ENCODE measurements around the gene ATN1.

Gene ATN1

GRCh38 chr12:6953442-6954315 is 25.9 kb downstream of the ATN1 start:
- Histone ChIP-seq H3K4me1 (ENCODE audit: control insufficient read depth, insufficient read depth, low read length, unreplicated experiment) (no peaks in the 10 kb centered on the region), H3K27ac (ENCODE audit: low read depth, low read length) (no peak overlapping the region), H3K79me2 (ENCODE audit: control insufficient read depth, insufficient read depth, low read length, unreplicated experiment) (no peaks in the 10 kb centered on the region), H3K36me3 (ENCODE audit: insufficient read depth, low read length) (no peaks in the 10 kb centered on the region), H2AFZ (ENCODE audit: low read length, unreplicated experiment) (no peak overlapping the region), H3K4me3 (ENCODE audit: low read depth, low read length) (no peak overlapping the region), H3K27me3 (ENCODE audit: insufficient read depth, low read length) (no peaks in the 10 kb centered on the region)

- Histone ChIP-seq H3K36me3 (ENCODE audit: insufficient read depth, low read length) (no peaks in the 10 kb centered on the region), H3K27me3 (ENCODE audit: insufficient read depth, low read length) (no peaks in the 10 kb centered on the region), H3K4me3 (ENCODE audit: low read depth, low read length) (no peak overlapping the region), H2AFZ (ENCODE audit: low read length, unreplicated experiment) (no peak overlapping the region), H3K27ac (ENCODE audit: low read depth, low read length) (no peak overlapping the region), H3K4me1 (ENCODE audit: control insufficient read depth, insufficient read depth, low read length, unreplicated experiment) (no peaks in the 10 kb centered on the region), H3K79me2 (ENCODE audit: control insufficient read depth, insufficient read depth, low read length, unreplicated experiment) (no peaks in the 10 kb centered on the region)
These were observed 26.8 kb downstream of the ATN1 start for GRCh38 chr12:6954316-6955107.

- Histone ChIP-seq H2AFZ (ENCODE audit: low read length, unreplicated experiment) (no peak overlapping the region), H3K27ac (ENCODE audit: low read depth, low read length) (no peak overlapping the region), H3K4me3 (ENCODE audit: low read depth, low read length) (no peak overlapping the region), H3K79me2 (ENCODE audit: control insufficient read depth, insufficient read depth, low read length, unreplicated experiment) (no peaks in the 10 kb centered on the region), H3K27me3 (ENCODE audit: insufficient read depth, low read length) (no peaks in the 10 kb centered on the region), H3K36me3 (ENCODE audit: insufficient read depth, low read length) (no peaks in the 10 kb centered on the region), H3K4me1 (ENCODE audit: control insufficient read depth, insufficient read depth, low read length, unreplicated experiment) (no peaks in the 10 kb centered on the region)
These were observed 27.6 kb downstream of the ATN1 start for GRCh38 chr12:6955108-6956020.

- peaks cover 4% of the 10 kb centered on the region for H3K4me1 ChIP-seq (ENCODE audit: control insufficient read depth, insufficient read depth, low read length, unreplicated experiment)
- no peak overlapping the region for H3K27ac ChIP-seq (ENCODE audit: low read depth, low read length)
- no peaks in the 10 kb centered on the region for H3K79me2 ChIP-seq (ENCODE audit: control insufficient read depth, insufficient read depth, low read length, unreplicated experiment)
- H3K36me3 ChIP-seq (ENCODE audit: insufficient read depth, low read length), result no peaks in the 10 kb centered on the region
- no peak overlapping the region for H3K4me3 ChIP-seq (ENCODE audit: low read depth, low read length)
- no peaks in the 10 kb centered on the region for H3K27me3 ChIP-seq (ENCODE audit: insufficient read depth, low read length)
- H2AFZ ChIP-seq (ENCODE audit: low read length, unreplicated experiment), result no peak overlapping the region
These were observed 28.4 kb downstream of the ATN1 start for GRCh38 chr12:6956021-6956727.

- no peaks in the 10 kb centered on the region for H3K79me2 ChIP-seq (ENCODE audit: control insufficient read depth, insufficient read depth, low read length, unreplicated experiment)
- no peak overlapping the region for H3K4me3 ChIP-seq (ENCODE audit: low read depth, low read length)
- H3K36me3 ChIP-seq (ENCODE audit: insufficient read depth, low read length), result no peaks in the 10 kb centered on the region
- H3K27me3 ChIP-seq (ENCODE audit: insufficient read depth, low read length), result no peaks in the 10 kb centered on the region
- peaks cover 14% of the 10 kb centered on the region for H3K4me1 ChIP-seq (ENCODE audit: control insufficient read depth, insufficient read depth, low read length, unreplicated experiment)
- H2AFZ ChIP-seq (ENCODE audit: low read length, unreplicated experiment), result no peak overlapping the region
- H3K27ac ChIP-seq (ENCODE audit: low read depth, low read length), result no peak overlapping the region
These were observed 29.5 kb downstream of the ATN1 start for GRCh38 chr12:6957151-6957701.

- no peak overlapping the region for H3K27ac ChIP-seq (ENCODE audit: low read depth, low read length)
- no peaks in the 10 kb centered on the region for H3K27me3 ChIP-seq (ENCODE audit: insufficient read depth, low read length)
- no peaks in the 10 kb centered on the region for H3K36me3 ChIP-seq (ENCODE audit: insufficient read depth, low read length)
- peaks cover 19% of the 10 kb centered on the region for H3K4me1 ChIP-seq (ENCODE audit: control insufficient read depth, insufficient read depth, low read length, unreplicated experiment)
- H3K4me3 ChIP-seq (ENCODE audit: low read depth, low read length), result no peak overlapping the region
- H2AFZ ChIP-seq (ENCODE audit: low read length, unreplicated experiment), result no peak overlapping the region
- H3K79me2 ChIP-seq (ENCODE audit: control insufficient read depth, insufficient read depth, low read length, unreplicated experiment), result no peaks in the 10 kb centered on the region
These were observed 30.2 kb downstream of the ATN1 start for GRCh38 chr12:6957741-6958608.

GRCh38 chr12:6958609-6959057 is 30.9 kb downstream of the ATN1 start:
- no peak overlapping the region for H3K4me3 ChIP-seq (ENCODE audit: low read depth, low read length)
- H3K79me2 ChIP-seq (ENCODE audit: control insufficient read depth, insufficient read depth, low read length, unreplicated experiment), result no peaks in the 10 kb centered on the region
- H3K27ac ChIP-seq (ENCODE audit: low read depth, low read length), result no peak overlapping the region
- H3K27me3 ChIP-seq (ENCODE audit: insufficient read depth, low read length), result no peaks in the 10 kb centered on the region
- H3K4me1 ChIP-seq (ENCODE audit: control insufficient read depth, insufficient read depth, low read length, unreplicated experiment), result peaks cover 19% of the 10 kb centered on the region
- H3K36me3 ChIP-seq (ENCODE audit: insufficient read depth, low read length), result no peaks in the 10 kb centered on the region
- H2AFZ ChIP-seq (ENCODE audit: low read length, unreplicated experiment), result no peak overlapping the region

- H3K4me3 ChIP-seq (ENCODE audit: low read depth, low read length), result no peak overlapping the region
- H3K27ac ChIP-seq (ENCODE audit: low read depth, low read length), result no peak overlapping the region
- no peak overlapping the region for H2AFZ ChIP-seq (ENCODE audit: low read length, unreplicated experiment)
- peaks cover 19% of the 10 kb centered on the region for H3K4me1 ChIP-seq (ENCODE audit: control insufficient read depth, insufficient read depth, low read length, unreplicated experiment)
- no peaks in the 10 kb centered on the region for H3K27me3 ChIP-seq (ENCODE audit: insufficient read depth, low read length)
- H3K36me3 ChIP-seq (ENCODE audit: insufficient read depth, low read length), result no peaks in the 10 kb centered on the region
- H3K79me2 ChIP-seq (ENCODE audit: control insufficient read depth, insufficient read depth, low read length, unreplicated experiment), result no peaks in the 10 kb centered on the region
These were observed 31.5 kb downstream of the ATN1 start for GRCh38 chr12:6959058-6959804.

Measured in ACC112 (cell line).